ENCODE data around the gene TBC1D8. TPM values are rescaled to one million over a fixed set of nuclear protein-coding genes. Genes with fewer than 3 reads are reported as not detected.

TBC1D8 gene
- total and polyA plus RNA-seq, 4 donors: 10.4 to 38.6 (median 13.4) TPM

- H3K27ac ChIP-seq (ENCODE audit: low read depth in 1 of 2, low read length in 2 of 2): peak overlapping the region; percentile 66 to 73
- 43% methylated on average over 12 of the region's 12 CpGs for WGBS
These were observed 44.6 kb downstream of the TBC1D8 start for GRCh38 chr2:101106453-101107181.

More at GRCh38 chr2:101106453-101107181, 44.6 kb downstream of the TBC1D8 start:
- no peak overlapping the region for H3K4me3 ChIP-seq (ENCODE audit: low read depth in 1 of 3, low read length in 3 of 3)
- no peak for DNase-seq (ENCODE audit: low spot score)
- peak; percentile 68 for TF ChIP-seq MAX (IDR thresholded peaks at IDR 0.05)
- TF ChIP-seq RAD21 (IDR thresholded peaks at IDR 0.05): peak; percentile 42 to 60
- peak; percentile 70 to 93 for TF ChIP-seq HNF4A (conservative IDR thresholded peaks at IDR 0.05)
- TF ChIP-seq, protein P1, sequence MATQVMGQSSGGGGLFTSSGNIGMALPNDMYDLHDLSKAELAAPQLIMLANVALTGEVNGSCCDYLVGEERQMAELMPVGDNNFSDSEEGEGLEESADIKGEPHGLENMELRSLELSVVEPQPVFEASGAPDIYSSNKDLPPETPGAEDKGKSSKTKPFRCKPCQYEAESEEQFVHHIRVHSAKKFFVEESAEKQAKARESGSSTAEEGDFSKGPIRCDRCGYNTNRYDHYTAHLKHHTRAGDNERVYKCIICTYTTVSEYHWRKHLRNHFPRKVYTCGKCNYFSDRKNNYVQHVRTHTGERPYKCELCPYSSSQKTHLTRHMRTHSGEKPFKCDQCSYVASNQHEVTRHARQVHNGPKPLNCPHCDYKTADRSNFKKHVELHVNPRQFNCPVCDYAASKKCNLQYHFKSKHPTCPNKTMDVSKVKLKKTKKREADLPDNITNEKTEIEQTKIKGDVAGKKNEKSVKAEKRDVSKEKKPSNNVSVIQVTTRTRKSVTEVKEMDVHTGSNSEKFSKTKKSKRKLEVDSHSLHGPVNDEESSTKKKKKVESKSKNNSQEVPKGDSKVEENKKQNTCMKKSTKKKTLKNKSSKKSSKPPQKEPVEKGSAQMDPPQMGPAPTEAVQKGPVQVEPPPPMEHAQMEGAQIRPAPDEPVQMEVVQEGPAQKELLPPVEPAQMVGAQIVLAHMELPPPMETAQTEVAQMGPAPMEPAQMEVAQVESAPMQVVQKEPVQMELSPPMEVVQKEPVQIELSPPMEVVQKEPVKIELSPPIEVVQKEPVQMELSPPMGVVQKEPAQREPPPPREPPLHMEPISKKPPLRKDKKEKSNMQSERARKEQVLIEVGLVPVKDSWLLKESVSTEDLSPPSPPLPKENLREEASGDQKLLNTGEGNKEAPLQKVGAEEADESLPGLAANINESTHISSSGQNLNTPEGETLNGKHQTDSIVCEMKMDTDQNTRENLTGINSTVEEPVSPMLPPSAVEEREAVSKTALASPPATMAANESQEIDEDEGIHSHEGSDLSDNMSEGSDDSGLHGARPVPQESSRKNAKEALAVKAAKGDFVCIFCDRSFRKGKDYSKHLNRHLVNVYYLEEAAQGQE (IDR thresholded peaks at IDR 0.05): peak; percentile 44
- peak; percentile 97 for TF ChIP-seq FOXA2 (IDR thresholded peaks at IDR 0.05)
- TF ChIP-seq JUND (IDR thresholded peaks at IDR 0.05): peak in 1 of 2 donors; percentile 43
- TF ChIP-seq, protein P2, sequence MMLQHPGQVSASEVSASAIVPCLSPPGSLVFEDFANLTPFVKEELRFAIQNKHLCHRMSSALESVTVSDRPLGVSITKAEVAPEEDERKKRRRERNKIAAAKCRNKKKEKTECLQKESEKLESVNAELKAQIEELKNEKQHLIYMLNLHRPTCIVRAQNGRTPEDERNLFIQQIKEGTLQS (IDR thresholded peaks at IDR 0.05): no peak
- no peak for TF ChIP-seq CTCF (IDR thresholded peaks at IDR 0.05; ENCODE audit: low read depth, low read length, missing input control)
- peak; percentile 43 for TF ChIP-seq NR2F2 (IDR thresholded peaks at IDR 0.05)
- peak; percentile 96 for TF ChIP-seq FOXA1 (IDR thresholded peaks at IDR 0.05)
- no peak for TF ChIP-seq GABPA (IDR thresholded peaks at IDR 0.05 in 1 of 2, conservative IDR thresholded peaks at IDR 0.05 in 1 of 2)
- peak; percentile 89 to 97 for TF ChIP-seq RXRA (IDR thresholded peaks at IDR 0.05)
- TF ChIP-seq, protein P3, sequence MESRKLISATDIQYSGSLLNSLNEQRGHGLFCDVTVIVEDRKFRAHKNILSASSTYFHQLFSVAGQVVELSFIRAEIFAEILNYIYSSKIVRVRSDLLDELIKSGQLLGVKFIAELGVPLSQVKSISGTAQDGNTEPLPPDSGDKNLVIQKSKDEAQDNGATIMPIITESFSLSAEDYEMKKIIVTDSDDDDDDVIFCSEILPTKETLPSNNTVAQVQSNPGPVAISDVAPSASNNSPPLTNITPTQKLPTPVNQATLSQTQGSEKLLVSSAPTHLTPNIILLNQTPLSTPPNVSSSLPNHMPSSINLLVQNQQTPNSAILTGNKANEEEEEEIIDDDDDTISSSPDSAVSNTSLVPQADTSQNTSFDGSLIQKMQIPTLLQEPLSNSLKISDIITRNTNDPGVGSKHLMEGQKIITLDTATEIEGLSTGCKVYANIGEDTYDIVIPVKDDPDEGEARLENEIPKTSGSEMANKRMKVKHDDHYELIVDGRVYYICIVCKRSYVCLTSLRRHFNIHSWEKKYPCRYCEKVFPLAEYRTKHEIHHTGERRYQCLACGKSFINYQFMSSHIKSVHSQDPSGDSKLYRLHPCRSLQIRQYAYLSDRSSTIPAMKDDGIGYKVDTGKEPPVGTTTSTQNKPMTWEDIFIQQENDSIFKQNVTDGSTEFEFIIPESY (IDR thresholded peaks at IDR 0.05): peak; percentile 43
- peak; percentile 65 for TF ChIP-seq YY1 (IDR thresholded peaks at IDR 0.05)
- TF ChIP-seq SP1 (IDR thresholded peaks at IDR 0.05): peak; percentile 71
- no peak for TF ChIP-seq HNF4G (IDR thresholded peaks at IDR 0.05)
- TF ChIP-seq EGR1 (IDR thresholded peaks at IDR 0.05; ENCODE audit: low read depth in 2 of 2): peak in 1 of 2 donors; percentile 51
- peaks cover 15 to 56% (median 41%) of the 10 kb centered on the region in 4 donors for H3K4me1 ChIP-seq (ENCODE audit: control insufficient read depth in 4 of 4, insufficient read depth in 4 of 4, low read length in 3 of 4)
- no peaks in the 10 kb centered on the region for H3K36me3 ChIP-seq (ENCODE audit: control insufficient read depth in 4 of 4, insufficient read depth in 3 of 4, low read depth in 1 of 4, low read length in 3 of 4)
- peaks cover 0 to 4% (median 0%) of the 10 kb centered on the region in 4 donors for H3K9me3 ChIP-seq (ENCODE audit: control insufficient read depth in 4 of 4, low read length in 3 of 4)
- peak overlapping the region in 1 of 2 donors; percentile 63 for H3K9ac ChIP-seq (ENCODE audit: low read depth in 1 of 2, low read length in 2 of 2)
- H3K27me3 ChIP-seq (ENCODE audit: control insufficient read depth in 4 of 4, insufficient read depth in 4 of 4, low read length in 3 of 4): no peaks in the 10 kb centered on the region
